HG02852 (cell line): ENCODE data around the gene MAP3K7CL.
"Not testable (repeated sequence)": the region's sequence is repeated elsewhere in the genome, so short reads cannot be mapped to it uniquely, and the experiment has no call there.

ENCODE experiments used
- ATAC-seq: cut with Tn5 transposase; IDR thresholded peaks from one replicate; pipeline ENCODE4 v1.9.1; 2021; ENCODE audit warnings: mild to moderate bottlenecking, moderate library complexity; ENCODE audit not compliant: unreplicated experiment

Gene MAP3K7CL

GRCh38 chr21:29166853-29167252 lies 36.4 kb downstream of the MAP3K7CL start:
- no peak for ATAC-seq

GRCh38 chr21:29167481-29167880 lies 37.0 kb downstream of the MAP3K7CL start:
- not testable (repeated sequence) for ATAC-seq

GRCh38 chr21:29168891-29169315 lies 38.5 kb downstream of the MAP3K7CL start:
- ATAC-seq: no peak

GRCh38 chr21:29170944-29171343 lies 40.5 kb downstream of the MAP3K7CL start:
- no peak for ATAC-seq

- no peak for ATAC-seq
Observed at GRCh38 chr21:29172282-29172681, 41.8 kb downstream of the MAP3K7CL start.

GRCh38 chr21:29174607-29175013 lies 44.2 kb downstream of the MAP3K7CL start:
- no peak for ATAC-seq

- ATAC-seq: no peak
Observed at GRCh38 chr21:29175408-29176134, 45.1 kb downstream of the MAP3K7CL start.

- no peak for ATAC-seq
Observed at GRCh38 chr21:29176471-29177120, 46.2 kb downstream of the MAP3K7CL start.

GRCh38 chr21:29177800-29178199 lies 47.4 kb downstream of the MAP3K7CL start:
- no peak for ATAC-seq

- no peak for ATAC-seq
Observed at GRCh38 chr21:29178926-29179325, 48.5 kb downstream of the MAP3K7CL start.

GRCh38 chr21:29179503-29179902 lies 49.1 kb downstream of the MAP3K7CL start:
- no peak for ATAC-seq

- ATAC-seq: peak; percentile 53
Observed at GRCh38 chr21:29181799-29182470, 51.5 kb downstream of the MAP3K7CL start.

- ATAC-seq: no peak
Observed at GRCh38 chr21:29182691-29183092, 52.2 kb downstream of the MAP3K7CL start.

- no peak for ATAC-seq
Observed at GRCh38 chr21:29184037-29184436, 53.6 kb downstream of the MAP3K7CL start.

- no peak for ATAC-seq
Observed at GRCh38 chr21:29185172-29185571, 54.7 kb downstream of the MAP3K7CL start.

- ATAC-seq: no peak
Observed at GRCh38 chr21:29185633-29186032, 55.2 kb downstream of the MAP3K7CL start.

- ATAC-seq: no peak
Observed at GRCh38 chr21:29186246-29186645, 55.8 kb downstream of the MAP3K7CL start.

GRCh38 chr21:29187944-29188343 lies 57.5 kb downstream of the MAP3K7CL start:
- ATAC-seq: no peak

GRCh38 chr21:29189353-29189752 lies 58.9 kb downstream of the MAP3K7CL start:
- no peak for ATAC-seq

GRCh38 chr21:29190923-29191331 lies 60.5 kb downstream of the MAP3K7CL start:
- no peak for ATAC-seq

GRCh38 chr21:29193072-29193471 lies 62.6 kb downstream of the MAP3K7CL start:
- no peak for ATAC-seq

- ATAC-seq: no peak
Observed at GRCh38 chr21:29193901-29194300, 63.5 kb downstream of the MAP3K7CL start.
